Stimulated activated CD4-positive, alpha-beta T cell treated with anti-CD3 and anti-CD28 coated beads, Interleukin-12 subunit alpha, Interleukin-12 subunit beta, amount 100 ng/mL, for 4 hours (primary cell): ENCODE results near the gene TBC1D22B.

Experiments
- DNase-seq: peaks from one replicate; pipeline ENCODE4 v3.0.0-alpha.2; 2020

The TBC1D22B gene

DNA sequence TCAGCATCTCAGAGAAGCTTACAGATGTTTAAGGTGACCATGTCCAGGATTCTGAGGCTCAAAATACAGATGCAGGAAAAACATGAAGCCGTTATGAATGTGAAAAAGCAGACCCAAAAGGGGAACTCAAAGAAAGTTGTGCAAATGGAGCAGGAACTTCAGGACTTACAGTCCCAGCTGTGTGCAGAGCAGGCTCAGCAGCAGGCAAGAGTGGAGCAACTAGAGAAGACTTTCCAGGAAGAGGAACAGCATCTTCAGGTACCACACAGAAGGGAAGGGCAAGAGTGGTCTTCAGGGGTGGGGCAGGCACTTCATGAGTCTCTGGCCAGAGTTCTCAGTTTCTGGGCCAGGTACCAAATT is 111.4 kb downstream of the TBC1D22B start:
- no peak for DNase-seq

DNA sequence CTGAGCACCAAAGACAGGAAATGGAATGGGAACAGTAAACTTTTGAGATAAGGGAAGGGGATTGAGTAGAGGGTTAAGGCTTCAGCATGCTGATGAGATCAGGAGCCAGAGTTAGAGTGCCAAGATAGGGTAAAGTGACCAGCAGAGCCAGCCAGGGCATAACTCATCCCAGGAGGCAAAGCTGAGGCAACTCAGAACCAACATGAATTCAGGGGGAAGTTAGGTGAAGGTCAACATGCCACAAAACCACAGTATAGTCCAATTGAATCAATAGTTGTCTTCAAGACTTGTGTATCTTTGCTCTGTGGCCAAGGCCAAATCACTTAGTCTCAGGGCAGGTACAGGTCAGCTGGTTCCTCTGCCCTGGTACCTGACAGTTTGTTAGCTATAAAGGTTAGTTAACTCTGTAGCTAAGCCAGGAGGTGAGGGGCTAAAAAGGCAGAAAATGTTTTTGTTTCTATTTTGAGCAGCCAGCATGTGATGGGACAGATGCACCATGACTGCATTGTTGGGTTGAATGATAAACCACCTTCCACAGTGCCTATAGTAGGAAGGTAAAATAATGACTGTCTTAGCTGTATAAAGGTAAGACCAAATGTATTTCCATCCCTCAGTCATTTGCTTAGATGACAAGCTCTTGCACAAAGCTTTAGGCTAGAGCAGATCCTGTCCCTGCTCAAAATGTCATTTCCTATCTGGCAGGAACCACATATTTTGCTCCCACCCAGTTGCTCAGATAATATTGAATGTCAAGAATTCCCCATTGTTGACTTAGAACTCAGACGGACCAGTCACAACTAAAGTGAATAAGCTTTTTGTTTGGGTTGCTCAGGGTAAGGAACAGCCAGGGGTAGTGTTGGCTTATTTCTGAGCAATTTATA is 112.0 kb downstream of the TBC1D22B start:
- DNase-seq, result no peak

DNA sequence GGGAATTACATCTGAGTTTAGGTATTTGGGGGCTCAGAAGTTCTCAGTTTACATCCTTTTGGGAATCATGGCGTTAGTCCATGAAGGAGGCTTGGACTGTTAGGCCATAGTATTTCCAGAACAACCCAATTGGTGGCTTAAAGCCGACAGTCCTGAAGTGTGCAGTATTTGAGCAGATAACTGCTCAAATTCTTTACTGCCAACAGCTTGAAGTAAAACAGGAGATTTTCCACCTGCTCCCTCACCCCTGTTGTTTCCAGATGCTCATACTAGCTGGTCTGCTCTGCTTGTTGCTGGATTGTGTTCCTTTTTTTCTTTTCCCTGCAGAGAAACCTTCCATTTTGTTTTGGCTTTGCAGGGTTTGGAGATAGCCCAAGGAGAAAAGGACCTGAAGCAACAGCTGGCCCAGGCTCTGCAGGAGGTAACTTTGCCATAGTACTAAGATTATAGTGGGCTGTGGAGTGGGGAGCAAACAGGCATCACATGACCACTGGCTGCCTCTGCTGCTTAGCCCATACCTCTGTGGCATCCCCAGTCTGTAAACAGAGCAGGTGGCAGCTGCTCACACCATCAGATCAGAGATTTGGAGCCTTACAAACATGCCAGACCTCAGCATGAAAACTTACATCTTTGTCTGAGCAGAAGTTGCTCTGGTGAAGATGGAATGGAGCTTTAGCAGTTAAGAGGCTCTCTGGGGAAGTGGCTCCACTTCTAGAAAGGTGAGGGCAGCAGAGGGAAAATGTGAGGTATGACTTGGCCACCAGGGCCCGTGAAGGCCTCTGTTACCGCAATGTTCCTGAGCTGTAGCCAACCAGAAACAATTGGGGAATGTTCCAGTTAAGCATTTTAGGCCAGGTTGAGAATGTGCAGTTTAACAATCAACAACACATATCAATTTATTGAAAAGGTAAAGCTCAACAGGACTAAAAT is 113.8 kb downstream of the TBC1D22B start:
- no peak for DNase-seq

DNA sequence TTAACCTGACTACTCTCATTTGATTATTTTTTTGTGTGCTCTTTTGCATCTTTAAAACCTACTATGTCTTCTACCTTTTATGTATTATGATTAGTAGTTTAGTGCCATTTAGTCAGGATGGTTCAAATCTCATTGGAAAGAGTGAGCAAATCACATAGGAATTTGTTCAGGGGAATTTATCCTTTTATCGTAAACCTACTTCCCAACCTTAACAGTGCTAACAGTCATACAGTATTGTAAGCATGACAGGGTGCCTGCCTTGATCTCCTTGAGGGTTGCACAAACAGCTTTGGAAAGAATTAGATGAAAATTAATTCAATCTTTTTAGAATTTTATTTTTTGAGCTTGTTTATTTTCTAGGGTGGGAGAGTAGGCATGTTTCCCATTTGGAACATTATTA is 114.5 kb downstream of the TBC1D22B start:
- DNase-seq, result no peak

DNA sequence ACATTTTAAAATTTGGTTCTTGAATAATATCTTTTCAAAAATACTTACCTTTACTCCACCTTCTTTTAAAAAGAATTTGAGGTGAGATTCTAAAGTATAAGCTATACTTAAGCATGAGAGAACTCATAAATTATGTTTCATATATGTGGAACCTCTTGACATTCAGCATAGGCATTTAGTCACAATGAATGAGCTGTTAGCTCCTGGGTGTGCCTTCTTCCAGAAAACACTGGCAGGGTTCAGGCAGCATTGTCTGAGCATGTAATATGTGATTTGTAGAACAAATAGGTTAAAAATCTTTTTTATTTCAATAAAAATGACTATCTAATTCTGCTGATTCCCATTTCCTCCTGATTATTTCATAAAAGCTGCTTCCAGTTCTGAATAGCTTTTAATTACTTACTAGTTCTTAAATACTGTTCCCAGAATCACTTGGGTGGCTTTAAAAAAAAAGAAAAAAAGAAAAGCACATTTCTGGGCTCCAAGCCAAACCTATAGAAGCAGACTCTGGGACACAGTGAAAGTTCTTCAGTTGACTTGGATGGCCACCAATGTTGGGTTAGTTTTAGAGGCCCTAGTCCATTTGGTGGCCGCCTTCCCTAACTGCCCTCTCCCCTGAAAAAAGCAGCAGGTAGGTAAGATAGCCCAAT is 116.4 kb downstream of the TBC1D22B start:
- DNase-seq, result no peak

DNA sequence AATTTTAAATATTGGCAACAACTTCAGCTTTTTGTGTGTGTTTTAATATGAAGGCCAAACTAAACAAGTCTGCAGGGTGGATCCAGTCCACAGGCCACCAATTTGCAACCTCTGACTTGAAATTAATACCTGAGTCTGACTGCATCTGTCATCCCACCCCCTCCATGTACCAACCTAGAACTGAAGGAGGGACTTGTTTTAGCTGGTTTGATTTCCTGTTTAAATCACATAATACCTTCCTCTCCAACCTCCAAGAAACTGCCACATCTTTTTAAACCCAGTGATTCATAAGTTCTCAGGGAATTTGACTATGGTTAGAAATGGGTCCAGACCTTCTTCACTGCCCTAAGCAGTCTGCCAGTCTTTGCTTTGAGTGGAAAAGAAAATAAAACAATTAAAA is 117.8 kb downstream of the TBC1D22B start:
- DNase-seq, result no peak

DNA sequence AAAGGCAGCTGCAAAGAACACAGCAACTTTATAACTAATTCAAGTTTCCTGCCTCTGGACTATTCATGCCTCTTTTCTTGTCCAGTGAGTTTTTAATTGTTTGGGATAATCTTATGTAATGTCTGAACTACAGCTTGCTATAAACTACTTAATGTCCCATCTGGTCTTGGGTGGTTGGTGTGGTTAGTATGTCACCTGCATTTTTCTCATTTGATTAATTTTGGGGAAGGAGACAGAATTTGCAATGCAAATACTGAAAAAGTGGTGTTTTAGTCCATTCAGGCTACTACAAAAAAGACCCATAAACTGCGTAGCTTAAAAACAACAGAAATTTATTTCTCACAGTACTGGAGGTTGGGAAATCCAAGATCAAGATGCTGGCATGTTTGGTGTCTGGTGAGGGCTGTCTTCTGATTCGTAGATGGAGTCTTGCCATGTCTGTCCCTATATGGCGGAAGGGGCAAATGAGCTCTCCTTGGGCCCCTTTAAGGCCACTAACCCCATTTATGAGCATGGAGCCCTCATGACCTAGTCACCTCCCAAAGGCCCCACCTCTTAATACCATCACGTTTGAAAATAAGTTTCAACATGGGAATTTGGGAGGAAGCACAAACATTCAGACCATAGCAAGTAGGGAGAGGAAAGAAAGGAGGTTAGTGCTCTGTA is 118.6 kb downstream of the TBC1D22B start:
- no peak for DNase-seq

DNA sequence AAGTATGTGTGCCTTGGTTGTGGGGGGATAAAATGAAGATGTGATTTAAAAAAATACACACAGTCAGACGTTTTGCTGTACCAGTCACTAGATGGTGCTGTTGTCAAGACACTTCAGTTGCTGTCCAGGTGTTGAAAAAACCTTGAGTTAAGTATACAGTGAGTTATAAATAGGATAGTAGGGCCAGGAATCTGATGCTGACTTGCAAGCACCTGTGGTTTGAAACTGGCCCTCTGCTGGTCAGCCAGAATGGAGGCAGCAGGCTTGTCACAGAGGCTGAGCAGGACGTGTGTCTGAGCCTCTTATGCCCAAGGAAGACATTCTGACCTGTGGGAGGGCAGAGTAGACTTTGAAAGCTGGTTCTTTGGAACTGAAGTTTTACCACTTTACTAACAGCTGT is 124.0 kb downstream of the TBC1D22B start:
- DNase-seq, result no peak
